PC-9 (cell line): ENCODE measurements around the gene PTBP1. TPM values are rescaled to one million over a fixed set of nuclear protein-coding genes. Genes with fewer than 3 reads are reported as not detected.
A peak's percentile ranks its signal among the peaks of the same experiment; 100 is the strongest.

Source experiments
- BruUV-seq: library from RNA; stranded (reverse); fragments of 400-500 nt; replicated peaks from 2 replicates; lab custom pipeline; 2021; lab: Mats Ljungman, UMichigan
- CTCF ChIA-PET: fragments of 300-600 bp; sonication (Branson Sonifier 250); formaldehyde crosslinking; loops from one replicate; lab custom pipeline; 2022; ENCODE audit warnings: antibody characterized with exemption; lab: Charles Lee
- POLR2A ChIA-PET: fragments of 300-600 bp; sonication (Branson Sonifier 250); formaldehyde crosslinking; loops from one replicate; lab custom pipeline; 2022; ENCODE audit warnings: antibody characterized with exemption; ENCODE audit not compliant: unreplicated experiment; lab: Charles Lee
- DNase-seq, 2 experiments: peaks; one replicate each; pipeline versions ENCODE4 v3.0.0 to v3.0.0-alpha.2; 2015 to 2022; ENCODE audit warnings: mixed read lengths in 1 of 2
- H2AFZ ChIP-seq: fragments of 200-600 bp; sonication (generic); 2 replicates; pipeline ENCODE4 v1.8.1; 2017; ENCODE audit warnings: antibody characterized with exemption
- H3F3A ChIP-seq: fragments of 200-600 bp; sonication (generic); 2 replicates; pipeline ENCODE4 v1.8.1; 2017; ENCODE audit warnings: antibody characterized with exemption, mild to moderate bottlenecking, low read depth; ENCODE audit not compliant: insufficient read depth
- H3K27ac ChIP-seq: fragments of 200-600 bp; sonication (generic); 2 replicates; pipeline ENCODE4 v1.6.1; 2016; ENCODE audit warnings: mixed run types
- H3K27me3 ChIP-seq: fragments of 200-600 bp; sonication (generic); 2 replicates; pipeline ENCODE4 v1.6.1; 2016; ENCODE audit warnings: low read depth, mixed run types; ENCODE audit not compliant: insufficient read depth
- H3K36me3 ChIP-seq: fragments of 200-600 bp; sonication (generic); 2 replicates; pipeline ENCODE4 v1.6.1; 2016; ENCODE audit warnings: low read depth, mixed run types
- H3K4me1 ChIP-seq: fragments of 200-600 bp; sonication (generic); replicated peaks from 2 replicates; pipeline ENCODE4 v1.6.1; 2016; ENCODE audit warnings: mixed run types; ENCODE audit not compliant: insufficient read depth
- H3K4me2 ChIP-seq: fragments of 200-600 bp; sonication (generic); 2 replicates; pipeline ENCODE4 v1.6.1; 2017; ENCODE audit warnings: mixed run types
- H3K4me3 ChIP-seq: fragments of 200-600 bp; sonication (generic); 2 replicates; pipeline ENCODE4 v1.6.1; 2016; ENCODE audit warnings: mixed run types
- H3K79me2 ChIP-seq: fragments of 200-600 bp; sonication (generic); 2 replicates; pipeline ENCODE4 v1.6.1; 2017; ENCODE audit warnings: low read depth, mixed run types
- H3K9me2 ChIP-seq: fragments of 200-600 bp; sonication (generic); 2 replicates; pipeline ENCODE4 v1.8.1; 2017; ENCODE audit warnings: mild to moderate bottlenecking; ENCODE audit not compliant: insufficient read depth
- H3K9me3 ChIP-seq: fragments of 200-600 bp; sonication (generic); 2 replicates; pipeline ENCODE4 v1.8.1; 2016; ENCODE audit warnings: low read depth; ENCODE audit not compliant: insufficient read depth
- H4K20me1 ChIP-seq: fragments of 200-600 bp; sonication (generic); 2 replicates; pipeline ENCODE4 v1.8.1; 2017; ENCODE audit not compliant: insufficient read depth
- CTCF ChIP-seq: fragments of 200-600 bp; sonication (generic); conservative IDR thresholded peaks from 2 replicates; pipeline ENCODE4 v1.6.1; 2017; ENCODE audit warnings: mixed run types, antibody characterized with exemption, mild to moderate bottlenecking, moderate library complexity
- EZH2 ChIP-seq: fragments of 200-600 bp; sonication (generic); IDR thresholded peaks from 2 replicates; pipeline ENCODE4 v1.8.0; 2017; ENCODE audit warnings: antibody characterized with exemption, low read depth
- intact Hi-C: fragments of 100-400 bp; cut with micrococcal nuclease; formaldehyde crosslinking; loops from one replicate; pipeline ENCODE4 v1.10.0; 2022; ENCODE audit not compliant: unreplicated experiment
- total RNA-seq: library from RNA; stranded (reverse); gene quantifications from 2 replicates; pipeline ENCODE4 v1.2.3, GENCODE V29; 2021

The PTBP1 gene
- total RNA-seq, 1 experiment from 2014 or later = 542 TPM

- no peak overlapping the region for H3K4me3 ChIP-seq
- H3K9me2 ChIP-seq = no peaks in the 10 kb centered on the region
- peaks cover 50% of the 10 kb centered on the region for H3F3A ChIP-seq
- intact Hi-C loops = no loop called here
- no TSS peak for BruUV-seq
- no peak overlapping the region for H3K27ac ChIP-seq
- H3K36me3 ChIP-seq = peaks cover 29% of the 10 kb centered on the region
- H3K79me2 ChIP-seq = peaks cover 62% of the 10 kb centered on the region
- no peak for DNase-seq
- ChIA-PET POLR2A (no interaction called here), CTCF (interaction anchor here (0.7 kb wide), 1 partner anchor 81 kb away, joined by 3 read pairs; no protein-coding TSS in a partner anchor)
- peaks cover 88% of the 10 kb centered on the region for H4K20me1 ChIP-seq
- no peak overlapping the region for H2AFZ ChIP-seq
- H3K9me3 ChIP-seq = no peaks in the 10 kb centered on the region
- no peaks in the 10 kb centered on the region for H3K27me3 ChIP-seq
- no peaks in the 10 kb centered on the region for H3K4me1 ChIP-seq
- no peak for TF ChIP-seq EZH2
- TF ChIP-seq CTCF = no peak
- no peak overlapping the region for H3K4me2 ChIP-seq
These were observed 10.6 kb downstream of the PTBP1 start for GRCh38 chr19:807627-808422.

- no peak overlapping the region for H2AFZ ChIP-seq
- POLR2A ChIA-PET = no interaction called here
- TF ChIP-seq EZH2 (no peak), CTCF (no peak)
- H3K27ac ChIP-seq = no peak overlapping the region
- peaks cover 82% of the 10 kb centered on the region for H4K20me1 ChIP-seq
- intact Hi-C loops = no loop called here
- no peaks in the 10 kb centered on the region for H3K4me1 ChIP-seq
- no peaks in the 10 kb centered on the region for H3K27me3 ChIP-seq
- H3K9me2 ChIP-seq = no peaks in the 10 kb centered on the region
- DNase-seq = no peak
- no TSS peak for BruUV-seq
- H3K79me2 ChIP-seq = peaks cover 56% of the 10 kb centered on the region
- H3K4me2 ChIP-seq = no peak overlapping the region
- CTCF ChIA-PET = interaction anchor here (0.7 kb wide), 1 partner anchor 80 kb away, joined by 3 read pairs; no protein-coding TSS in a partner anchor
- H3K9me3 ChIP-seq = no peaks in the 10 kb centered on the region
- H3K4me3 ChIP-seq = no peak overlapping the region
- H3K36me3 ChIP-seq = peaks cover 23% of the 10 kb centered on the region
- H3F3A ChIP-seq = peaks cover 50% of the 10 kb centered on the region
These were observed 11.1 kb downstream of the PTBP1 start for GRCh38 chr19:808423-808775.

GRCh38 chr19:810077-810855, 13.0 kb downstream of the PTBP1 start:
- peaks cover 63% of the 10 kb centered on the region for H4K20me1 ChIP-seq
- ChIA-PET POLR2A (no interaction called here), CTCF (no interaction called here)
- H3K4me3 ChIP-seq = no peak overlapping the region
- intact Hi-C loops = no loop called here
- peaks cover 14% of the 10 kb centered on the region for H3K36me3 ChIP-seq
- no peaks in the 10 kb centered on the region for H3K4me1 ChIP-seq
- TF ChIP-seq CTCF (no peak), EZH2 (no peak)
- TSS peak; percentile 1 for BruUV-seq
- no peak overlapping the region for H3K27ac ChIP-seq
- no peaks in the 10 kb centered on the region for H3K9me2 ChIP-seq
- peaks cover 50% of the 10 kb centered on the region for H3F3A ChIP-seq
- H3K27me3 ChIP-seq = no peaks in the 10 kb centered on the region
- no peak overlapping the region for H2AFZ ChIP-seq
- no peak overlapping the region for H3K4me2 ChIP-seq
- H3K79me2 ChIP-seq = peaks cover 38% of the 10 kb centered on the region
- DNase-seq = no peak
- H3K9me3 ChIP-seq = no peaks in the 10 kb centered on the region
